Measurements from ENCODE around the gene ZMYND10.

The ZMYND10 gene

DNA sequence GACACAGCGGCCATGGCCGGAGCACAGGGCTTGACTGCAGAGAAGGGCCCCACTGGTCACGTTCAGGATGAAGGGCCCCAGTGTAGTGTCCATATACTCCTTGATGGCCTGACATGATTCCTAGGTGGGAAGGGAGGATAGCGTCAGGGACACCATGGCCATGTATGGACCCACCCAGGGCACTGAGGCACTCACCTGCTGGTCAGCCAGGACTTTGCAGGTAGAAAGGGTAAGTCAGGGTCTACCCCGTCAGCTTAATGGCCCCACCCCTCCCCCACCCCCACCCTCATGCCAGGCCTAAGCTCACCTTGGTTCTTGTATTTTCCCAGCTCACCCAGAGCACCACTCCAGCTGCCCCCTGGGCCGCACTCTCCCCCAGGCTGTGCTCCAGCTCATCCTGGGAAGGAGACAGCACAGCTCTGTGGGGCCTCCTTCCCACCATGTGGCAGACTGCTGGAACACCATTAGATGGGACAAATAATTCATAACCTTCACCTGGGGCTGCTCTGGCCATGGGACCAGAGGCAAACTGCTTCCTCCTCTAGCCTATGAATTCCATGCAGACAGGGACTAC is 44.8 kb downstream of the ZMYND10 start:
- no peak for DNase-seq

DNA sequence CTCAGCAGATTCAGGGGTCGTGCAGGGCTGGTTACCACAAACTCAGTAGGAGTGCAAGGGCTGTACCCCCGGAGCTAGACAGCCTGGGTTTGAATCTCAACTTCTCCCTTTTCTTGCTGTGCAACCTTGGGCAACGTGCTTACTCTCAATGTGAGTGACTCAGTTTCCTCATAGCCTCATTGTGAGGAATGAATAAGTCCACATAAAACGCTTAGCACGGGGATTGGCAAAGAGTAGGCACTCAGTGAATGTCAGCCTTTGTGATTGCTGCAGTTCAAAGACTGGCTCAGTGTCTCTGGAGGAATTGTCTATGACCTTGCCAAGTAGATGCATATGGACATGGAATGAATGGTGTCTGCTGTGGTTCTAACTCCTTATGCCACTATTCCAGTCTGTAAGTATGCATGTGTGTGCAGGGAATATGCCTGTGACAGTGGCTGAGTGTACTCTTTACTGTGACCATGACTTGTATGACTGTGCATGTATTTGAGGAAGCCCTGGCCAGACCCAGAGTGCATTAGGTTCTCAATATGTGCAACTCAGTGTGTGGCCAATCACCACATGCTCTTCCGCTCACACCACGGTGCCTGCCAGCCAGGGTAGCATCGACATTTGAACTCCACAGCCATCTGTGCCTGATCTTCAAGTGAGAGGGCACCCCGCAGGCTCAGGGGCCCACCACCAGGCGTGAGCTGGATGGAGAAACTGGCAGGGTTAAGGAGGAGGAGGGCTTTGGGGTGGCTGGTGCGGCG is 45.4 kb downstream of the ZMYND10 start:
- DNase-seq, result peak; percentile 23

DNA sequence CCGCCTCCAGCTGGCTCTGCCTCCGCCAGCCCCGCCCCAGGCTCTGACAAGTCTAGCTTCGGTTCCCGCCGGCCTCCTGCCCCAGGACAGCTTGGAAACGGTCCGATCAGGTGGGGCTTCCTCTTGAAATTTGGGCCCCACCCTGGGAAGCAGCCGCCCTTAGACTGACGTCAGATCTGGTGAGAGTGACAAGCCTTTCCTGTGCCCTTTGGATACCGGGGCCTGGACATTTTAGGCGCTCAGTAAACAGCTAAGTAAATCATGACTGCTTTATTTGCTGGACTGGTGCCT is 45.9 kb downstream of the ZMYND10 start:
- no peak for DNase-seq

DNA sequence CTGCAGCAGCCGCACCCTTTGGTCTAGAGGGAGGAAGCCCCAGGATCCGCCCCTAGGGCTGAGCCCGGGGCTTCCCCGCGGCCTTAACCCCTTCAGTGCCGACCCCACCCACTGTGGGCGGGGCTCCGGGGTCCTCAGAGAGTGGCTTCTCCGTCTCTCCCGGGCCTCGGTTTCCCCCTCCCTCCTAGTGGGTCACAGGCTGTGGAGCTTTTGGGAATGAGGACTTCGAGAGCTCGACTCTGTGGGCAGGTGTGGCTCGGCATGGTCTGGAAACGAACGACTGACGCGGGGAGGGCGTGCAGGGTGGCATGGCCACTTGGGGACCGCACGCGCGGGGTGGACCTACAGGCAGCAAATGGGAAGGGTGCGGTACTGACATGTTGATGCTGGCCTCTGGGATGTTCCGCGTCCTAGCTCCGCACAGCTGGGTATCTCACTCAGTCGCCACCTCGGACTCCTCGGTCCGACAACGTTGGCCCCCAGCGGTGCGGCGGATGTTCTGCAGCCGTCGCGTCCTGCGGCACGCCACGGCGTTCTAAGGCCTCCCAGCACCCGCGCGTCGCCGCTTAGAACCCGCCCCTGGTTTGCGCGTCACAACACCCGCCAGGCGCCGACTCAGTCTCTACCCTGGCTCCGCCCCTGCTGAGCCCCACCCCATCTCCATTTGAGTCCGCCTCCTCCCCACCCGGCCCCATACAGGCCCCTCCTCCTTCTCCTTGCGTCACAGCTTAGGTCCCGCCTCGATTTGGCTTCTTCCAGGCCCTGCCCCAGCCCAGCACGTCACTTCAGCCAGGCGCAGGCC is 46.5 kb downstream of the ZMYND10 start, which contains the start of the genes HYAL3 and NAA80:
Gene HYAL3 (minus strand): TSS at position 570 of the 802 bp plus-strand sequence. CDS start 3,803 bp downstream, outside the sequence.
Gene NAA80 (minus strand): TSS at position 570 of the 802 bp plus-strand sequence. CDS start 1,942 bp downstream, outside the sequence.
- peak; percentile 99 for DNase-seq

DNA sequence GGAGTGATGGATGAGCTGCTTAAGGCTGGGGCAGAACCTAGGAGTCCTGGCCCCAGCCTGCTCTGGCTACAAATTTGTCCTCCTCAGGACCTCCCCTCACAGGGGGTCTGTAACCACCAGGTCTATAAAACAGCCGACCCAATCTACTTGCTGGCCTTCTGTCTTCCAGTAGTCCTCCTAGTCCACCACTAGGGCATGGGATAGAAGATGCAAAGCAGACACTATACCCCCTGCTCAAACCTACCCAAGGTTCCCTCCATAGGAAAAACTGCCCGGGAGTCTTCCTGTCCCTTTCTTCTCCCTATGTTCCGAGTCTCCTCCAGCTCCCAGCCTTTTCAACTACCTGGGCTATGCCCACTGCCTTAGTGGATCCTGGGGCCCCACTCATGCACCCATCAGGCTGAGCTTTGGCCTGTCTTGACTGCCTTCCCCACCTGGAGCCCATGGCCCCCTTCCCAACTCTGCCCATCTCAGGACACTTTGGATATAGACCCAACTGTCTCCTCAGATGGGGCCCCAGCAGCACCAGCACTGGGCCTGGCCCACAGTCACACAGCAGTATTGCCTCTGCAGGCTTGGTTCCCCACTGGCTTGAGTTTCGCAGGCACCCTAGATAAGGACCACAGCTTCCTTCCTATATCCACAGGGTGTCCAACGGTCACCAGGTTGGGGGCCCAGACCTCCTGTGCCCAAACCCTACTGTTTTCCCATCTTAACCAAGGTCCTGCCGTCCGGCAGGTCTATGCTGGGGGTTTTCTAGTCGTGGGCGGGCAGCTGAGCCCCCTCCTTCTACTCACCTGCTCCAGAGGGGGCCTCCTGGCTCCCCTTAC is 47.4 kb downstream of the ZMYND10 start:
- no peak for DNase-seq

DNA sequence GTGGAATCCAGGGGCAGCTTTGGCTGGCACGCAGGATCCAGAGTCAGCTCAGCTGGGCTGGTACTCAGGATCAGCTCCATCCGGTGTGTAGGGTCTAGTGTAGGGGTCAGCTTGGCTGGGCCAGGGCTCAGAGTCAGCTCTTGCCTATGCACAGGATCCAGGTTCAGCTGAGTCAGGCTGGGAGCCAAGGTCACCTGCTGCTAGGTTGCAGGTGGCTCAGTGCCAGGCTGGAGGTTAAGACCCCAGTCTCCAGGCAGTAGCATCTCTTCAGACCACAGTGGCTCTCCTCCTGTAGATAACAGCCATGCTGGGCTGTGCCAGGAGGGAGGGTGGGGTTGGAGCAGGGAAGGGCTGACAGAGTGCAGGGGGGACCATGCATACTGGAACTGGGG is 48.2 kb downstream of the ZMYND10 start:
- no peak for DNase-seq

DNA sequence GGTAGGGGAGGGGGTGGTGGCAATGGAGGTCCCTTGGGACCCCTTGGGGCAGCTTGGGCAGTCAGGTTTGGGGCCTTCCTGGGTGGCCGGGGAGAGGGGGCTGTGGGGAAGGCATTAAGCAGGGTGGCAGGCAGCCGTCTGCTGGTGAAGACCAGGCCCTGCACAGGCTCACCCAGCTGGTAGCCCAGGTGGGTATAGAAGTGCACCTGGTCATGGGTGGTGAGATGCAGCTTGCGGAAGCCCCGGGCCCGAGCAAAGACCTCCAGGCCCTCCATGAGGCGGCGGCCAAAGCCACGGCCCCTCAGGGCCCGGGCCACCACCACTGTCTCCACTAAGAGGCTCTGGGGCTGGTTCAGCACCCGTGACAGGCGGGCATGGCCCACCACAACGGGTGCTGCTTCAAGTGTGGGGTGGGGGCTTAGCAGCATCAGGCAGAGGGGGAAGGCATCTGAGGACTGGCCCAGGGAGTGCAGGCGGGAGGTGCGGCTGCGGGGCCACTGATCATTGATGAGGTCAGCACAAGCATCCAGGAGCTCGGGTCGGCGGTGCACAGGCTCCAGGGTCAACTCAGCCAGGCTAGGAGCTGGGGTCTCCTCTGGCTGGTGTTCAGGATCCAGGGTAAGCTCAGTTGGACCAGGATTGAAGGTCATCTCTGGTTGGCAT is 48.7 kb downstream of the ZMYND10 start:
- DNase-seq, result no peak

DNA sequence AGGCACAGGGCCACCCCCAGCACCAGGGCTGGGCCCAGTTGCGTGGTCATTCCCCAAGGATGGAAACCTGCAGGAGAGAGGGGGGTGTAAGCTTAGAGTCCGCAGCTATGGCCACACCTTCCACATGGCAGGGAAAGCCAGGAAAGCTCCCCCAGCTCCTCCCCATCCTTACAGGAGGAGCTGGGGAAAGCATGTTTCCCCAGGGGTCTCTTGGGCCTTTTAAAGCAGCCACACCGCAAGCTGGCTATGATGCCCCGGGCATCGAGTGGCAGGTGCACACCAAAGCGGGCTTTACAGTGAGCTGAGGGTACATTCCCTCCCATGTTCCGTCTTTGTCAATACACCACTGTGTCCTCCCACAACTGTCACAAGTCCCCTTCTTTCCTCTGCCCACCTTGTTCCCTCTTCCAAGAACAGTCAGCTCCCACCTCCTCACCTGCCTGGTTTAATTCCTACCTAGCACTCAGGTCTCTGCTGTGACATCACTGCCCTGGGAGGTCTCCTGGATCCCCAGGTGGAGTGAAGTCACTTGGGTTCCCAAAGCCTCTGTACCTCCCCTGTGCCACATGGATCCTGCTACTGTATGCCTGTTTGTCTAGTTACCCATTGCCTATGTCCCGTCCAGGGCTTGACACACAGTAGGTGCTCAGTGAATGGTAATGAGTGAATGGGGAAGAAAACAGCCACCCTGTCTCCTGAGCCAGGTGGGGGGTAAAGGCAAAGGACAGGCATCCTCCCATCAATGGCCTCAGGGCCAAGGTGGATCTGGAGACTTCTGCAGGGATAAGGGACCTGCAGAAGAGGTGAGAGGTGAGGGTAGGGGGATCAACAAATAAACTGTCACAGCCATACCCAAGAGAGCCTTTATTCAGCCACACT is 49.7 kb downstream of the ZMYND10 start:
- no peak for DNase-seq

DNA sequence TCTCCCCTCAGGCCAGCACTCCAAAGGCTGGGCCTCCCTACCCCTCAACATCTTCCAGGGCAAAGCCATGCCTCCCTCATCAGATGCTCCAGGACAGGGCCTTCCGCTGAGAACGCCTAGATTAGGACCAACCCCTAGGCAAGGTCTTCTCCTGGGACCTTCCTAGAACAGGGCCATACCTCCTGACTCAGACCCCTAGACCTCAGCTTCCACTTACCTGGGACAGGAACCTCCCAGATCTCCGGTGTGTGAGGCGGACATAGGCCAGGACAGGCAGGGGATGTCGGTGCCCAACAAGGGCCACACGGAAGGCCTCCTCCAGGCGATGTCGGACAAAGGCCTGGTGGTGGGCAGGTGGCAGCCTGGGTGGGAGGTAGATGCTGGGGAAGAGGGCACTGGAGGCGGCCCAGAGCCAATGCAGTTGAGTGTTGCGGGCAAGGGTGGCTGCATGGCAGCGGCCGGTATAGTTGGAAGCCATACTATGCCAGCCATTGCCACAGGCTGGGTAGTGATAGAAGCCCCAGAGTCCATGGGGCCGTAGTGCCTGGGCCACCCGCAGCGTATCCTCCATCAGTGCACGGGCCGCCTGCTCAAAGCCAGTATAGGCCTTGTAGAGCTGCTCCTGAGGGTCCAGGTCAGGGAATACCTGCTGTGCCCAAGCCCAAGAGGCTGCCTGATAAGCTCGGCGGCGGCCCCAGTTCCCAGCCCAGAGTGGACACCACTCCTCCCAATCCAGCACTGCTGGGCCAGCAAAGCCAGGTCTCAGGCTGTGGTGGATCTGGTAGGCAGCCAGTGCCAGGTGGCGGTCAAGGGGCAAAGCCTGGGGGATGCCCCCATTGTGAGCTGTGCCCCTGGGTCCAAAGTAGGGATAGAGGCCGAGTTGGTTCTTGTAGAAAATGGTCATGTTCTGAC is 50.8 kb downstream of the ZMYND10 start:
- no peak for DNase-seq

DNA sequence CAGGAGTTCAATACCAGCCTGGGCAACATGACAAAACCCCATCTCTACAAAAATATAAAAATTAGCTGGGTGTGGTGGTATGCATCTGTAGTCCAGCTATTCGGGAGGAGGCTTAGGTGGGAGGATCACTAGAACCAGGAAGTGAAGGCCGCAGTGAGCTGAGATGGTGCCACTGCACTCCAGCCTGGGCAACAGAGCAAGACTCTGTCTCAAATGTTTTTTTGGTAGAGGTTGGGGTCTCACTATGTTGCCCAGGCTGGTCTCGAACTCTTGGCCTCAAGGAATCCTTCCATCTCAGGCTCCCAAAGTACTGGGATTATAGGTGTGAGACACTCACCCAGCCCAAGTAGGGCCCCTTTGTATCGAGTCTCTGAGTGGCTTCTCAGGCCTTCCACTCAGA is 51.4 kb downstream of the ZMYND10 start:
- DNase-seq, result no peak

DNA sequence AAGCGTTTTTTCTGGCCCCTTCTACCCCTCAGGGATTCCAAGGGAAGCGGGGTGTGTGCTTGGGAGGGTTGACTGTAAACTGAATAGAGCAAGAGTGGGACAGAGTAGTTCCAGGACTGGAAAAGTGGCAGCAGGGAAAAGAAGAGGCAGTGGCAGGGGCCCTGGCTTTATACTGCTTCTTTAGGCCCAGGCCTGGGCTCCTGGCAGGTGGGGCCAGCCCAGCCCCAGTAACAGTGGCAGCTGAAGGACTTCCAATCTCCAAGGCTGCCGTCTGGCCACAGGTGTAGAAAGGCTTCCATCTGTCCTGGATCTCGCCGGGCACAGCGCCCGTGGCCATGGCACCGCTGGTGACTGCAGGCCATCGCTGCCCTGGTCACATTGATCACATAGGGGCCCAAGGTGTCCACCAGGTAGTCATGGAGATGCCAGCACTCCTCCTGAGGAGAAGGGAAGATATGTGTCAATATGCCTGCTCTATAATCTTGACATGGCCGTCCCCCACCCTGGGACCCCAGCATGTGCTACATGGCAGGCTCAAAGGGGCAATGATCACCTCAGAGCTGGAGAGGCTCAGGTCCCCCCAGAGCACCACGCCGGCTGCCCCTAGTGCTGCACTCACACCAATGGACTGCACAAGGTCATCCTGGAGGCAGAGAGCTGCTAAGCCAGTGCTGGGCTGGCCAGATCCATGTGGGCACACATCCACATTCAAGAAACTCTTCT is 52.3 kb downstream of the ZMYND10 start:
- no peak for DNase-seq

DNA sequence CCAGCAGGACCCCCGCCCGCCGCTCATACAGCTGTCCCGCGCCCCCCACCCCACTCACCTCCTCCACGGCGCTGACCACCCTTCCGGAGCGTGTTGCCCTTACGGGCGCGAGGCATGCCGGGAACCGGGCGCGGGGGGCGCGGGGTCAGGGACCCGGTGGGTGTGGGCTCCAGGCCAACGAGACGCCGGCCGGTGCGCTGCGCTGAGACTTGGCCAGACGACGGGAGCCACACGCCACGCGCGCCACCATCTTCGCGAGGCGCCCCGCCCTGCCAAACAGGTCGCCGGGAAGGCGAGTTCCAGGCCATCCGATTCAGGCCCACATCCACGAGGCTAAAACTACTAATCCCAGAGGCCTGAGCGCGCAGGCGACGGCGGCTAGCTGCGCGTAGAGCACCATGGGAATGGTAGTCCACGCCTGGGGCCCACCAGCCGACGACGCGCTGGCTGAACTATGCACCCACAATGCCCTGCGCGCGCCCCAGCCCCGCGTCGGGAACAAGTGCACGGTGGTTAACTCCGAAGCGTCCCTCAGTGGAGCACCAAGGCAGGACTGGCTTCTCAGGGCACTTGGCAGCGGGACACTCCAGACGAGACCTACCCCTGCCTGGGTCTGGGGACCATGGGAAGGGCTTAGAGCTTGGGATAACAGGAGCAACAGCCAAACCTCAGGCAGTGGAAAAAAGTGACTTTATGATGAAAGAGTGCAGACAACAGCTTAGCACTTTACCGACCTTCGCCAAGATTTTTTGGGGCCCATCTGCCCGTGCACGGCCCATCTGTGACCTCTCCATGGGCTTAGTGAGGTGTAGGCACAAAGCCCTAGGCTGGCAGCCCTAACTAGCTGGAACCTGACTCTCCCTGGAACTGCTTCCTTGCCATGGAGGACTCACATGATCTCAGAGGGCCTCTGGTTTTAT is 53.1 kb downstream of the ZMYND10 start, which contains the start of gene IFRD2:
Gene IFRD2 (minus strand): TSS at position 271 of the 920 bp plus-strand sequence. CDS start 155 bp downstream, at position 116.
- peak; percentile 97 for DNase-seq
